Muscle layer of duodenum (tissue), 2 donors: ENCODE results near the gene GPR143.
"Not testable (repeated sequence)": the region's sequence is repeated elsewhere in the genome, so short reads cannot be mapped to it uniquely, and the experiment has no call there.

ENCODE experiments used
- H3K27ac ChIP-seq: one replicate; pipeline ENCODE4 v1.7.0; 2013; ENCODE audit warnings: mild to moderate bottlenecking, low read length
- H3K27me3 ChIP-seq: one replicate; pipeline ENCODE4 v1.7.0; 2013; ENCODE audit warnings: low read depth, mild to moderate bottlenecking, control low read depth, low read length
- H3K36me3 ChIP-seq, 2 donors: one replicate each; pipeline ENCODE4 v1.7.0; 2013; ENCODE audit warnings: low read length in 2 of 2, control low read depth in 1 of 2, mild to moderate bottlenecking in 1 of 2; ENCODE audit not compliant: insufficient read depth in 2 of 2, control insufficient read depth in 1 of 2
- H3K4me1 ChIP-seq, 2 donors: one replicate each; pipeline ENCODE4 v1.7.0; 2013; ENCODE audit warnings: low read length in 2 of 2, mild to moderate bottlenecking in 2 of 2, control low read depth in 1 of 2, moderate library complexity in 1 of 2; ENCODE audit not compliant: insufficient read depth in 2 of 2, control insufficient read depth in 1 of 2
- H3K4me3 ChIP-seq, 2 donors: one replicate each; pipeline ENCODE4 v1.7.0; 2013; ENCODE audit warnings: low read length in 2 of 2, low read depth in 1 of 2, mild to moderate bottlenecking in 1 of 2
- H3K9me3 ChIP-seq, 2 donors: one replicate each; pipeline ENCODE4 v1.7.0; 2013; ENCODE audit warnings: low read length in 2 of 2, control low read depth in 1 of 2, mild to moderate bottlenecking in 1 of 2; ENCODE audit not compliant: control insufficient read depth in 1 of 2
- donor health status: healthy.

The GPR143 gene

GRCh38 chrX:9765737-9766097 is at the start of gene GPR143:
TSS of gene GPR143 (minus strand) at chrX:9765847. CDS start at chrX:9765817, 30 bp downstream.
- Histone ChIP-seq H3K9me3 (no peaks in the 10 kb centered on the region), H3K4me3 (no peak within 1 kb of the TSS), H3K36me3 (no peaks in the 10 kb centered on the region), H3K27ac (no peak within 1 kb of the TSS), H3K27me3 (no peaks in the 10 kb centered on the region), H3K4me1 (no peaks in the 10 kb centered on the region)

- H3K27ac ChIP-seq, H3K4me1 ChIP-seq, H3K27me3 ChIP-seq, H3K9me3 ChIP-seq, H3K36me3 ChIP-seq, H3K4me3 ChIP-seq: not testable (repeated sequence)
These were observed 45.4 kb upstream of the GPR143 start for GRCh38 chrX:9811086-9811485.

- not testable (repeated sequence) for H3K9me3 ChIP-seq, H3K4me1 ChIP-seq, H3K27ac ChIP-seq, H3K4me3 ChIP-seq, H3K36me3 ChIP-seq, H3K27me3 ChIP-seq
These were observed 44.2 kb upstream of the GPR143 start for GRCh38 chrX:9809876-9810275.

GRCh38 chrX:9807355-9808182 is 41.9 kb upstream of the GPR143 start:
- Histone ChIP-seq H3K27ac (no peak overlapping the region), H3K27me3 (no peaks in the 10 kb centered on the region), H3K36me3 (no peaks in the 10 kb centered on the region), H3K4me3 (no peak overlapping the region), H3K9me3 (no peaks in the 10 kb centered on the region), H3K4me1 (no peaks in the 10 kb centered on the region)

GRCh38 chrX:9805956-9806355 is 40.3 kb upstream of the GPR143 start:
- no peaks in the 10 kb centered on the region for H3K4me1 ChIP-seq
- H3K27me3 ChIP-seq, result no peaks in the 10 kb centered on the region
- no peaks in the 10 kb centered on the region for H3K36me3 ChIP-seq
- no peaks in the 10 kb centered on the region for H3K9me3 ChIP-seq
- H3K27ac ChIP-seq, result no peak overlapping the region
- H3K4me3 ChIP-seq, result no peak overlapping the region

GRCh38 chrX:9804444-9804843 is 38.8 kb upstream of the GPR143 start:
- Histone ChIP-seq H3K4me1 (no peaks in the 10 kb centered on the region), H3K9me3 (no peaks in the 10 kb centered on the region), H3K27me3 (no peaks in the 10 kb centered on the region), H3K4me3 (no peak overlapping the region), H3K27ac (no peak overlapping the region), H3K36me3 (no peaks in the 10 kb centered on the region)

- no peaks in the 10 kb centered on the region for H3K27me3 ChIP-seq
- H3K27ac ChIP-seq, result no peak overlapping the region
- H3K9me3 ChIP-seq, result no peaks in the 10 kb centered on the region
- H3K36me3 ChIP-seq, result no peaks in the 10 kb centered on the region
- H3K4me3 ChIP-seq, result no peak overlapping the region
- H3K4me1 ChIP-seq, result no peaks in the 10 kb centered on the region
These were observed 37.1 kb upstream of the GPR143 start for GRCh38 chrX:9802737-9803136.

GRCh38 chrX:9797384-9798360 is 32.0 kb upstream of the GPR143 start:
- Histone ChIP-seq H3K27ac (no peak overlapping the region), H3K36me3 (no peaks in the 10 kb centered on the region), H3K9me3 (peaks cover 0 to 3% of the 10 kb centered on the region in 2 donors), H3K4me1 (no peaks in the 10 kb centered on the region), H3K27me3 (no peaks in the 10 kb centered on the region), H3K4me3 (no peak overlapping the region)

- no peaks in the 10 kb centered on the region for H3K27me3 ChIP-seq
- H3K36me3 ChIP-seq, result no peaks in the 10 kb centered on the region
- H3K4me1 ChIP-seq, result no peaks in the 10 kb centered on the region
- no peak overlapping the region for H3K4me3 ChIP-seq
- no peak overlapping the region for H3K27ac ChIP-seq
- peaks cover 0 to 3% of the 10 kb centered on the region in 2 donors for H3K9me3 ChIP-seq
These were observed 28.8 kb upstream of the GPR143 start for GRCh38 chrX:9794495-9794894.

- H3K27ac ChIP-seq, result no peak overlapping the region
- H3K9me3 ChIP-seq, result peaks cover 0 to 2% of the 10 kb centered on the region in 2 donors
- H3K36me3 ChIP-seq, result no peaks in the 10 kb centered on the region
- no peak overlapping the region for H3K4me3 ChIP-seq
- H3K4me1 ChIP-seq, result no peaks in the 10 kb centered on the region
- H3K27me3 ChIP-seq, result no peaks in the 10 kb centered on the region
These were observed 25.2 kb upstream of the GPR143 start for GRCh38 chrX:9790866-9791265.

GRCh38 chrX:9789555-9789954 is 23.9 kb upstream of the GPR143 start:
- peaks cover 0 to 4% of the 10 kb centered on the region in 2 donors for H3K4me1 ChIP-seq
- H3K9me3 ChIP-seq, result no peaks in the 10 kb centered on the region
- no peaks in the 10 kb centered on the region for H3K36me3 ChIP-seq
- H3K27me3 ChIP-seq, result no peaks in the 10 kb centered on the region
- no peak overlapping the region for H3K4me3 ChIP-seq
- H3K27ac ChIP-seq, result no peak overlapping the region
